HUES64 (cell line): Measurements from ENCODE around the gene PRICKLE3.

Experiments
- H3K27ac ChIP-seq: 2 replicates; pipeline ENCODE4 v1.7.0; 2013; ENCODE audit warnings: low read depth, low read length, inconsistent platforms
- H3K27me3 ChIP-seq: 2 replicates; pipeline ENCODE4 v1.6.1; 2013; ENCODE audit warnings: mild to moderate bottlenecking, low read length; ENCODE audit not compliant: insufficient read depth
- H3K36me3 ChIP-seq: 2 replicates; pipeline ENCODE4 v1.6.1; 2013; ENCODE audit warnings: mild to moderate bottlenecking, low read length; ENCODE audit not compliant: insufficient read depth
- H3K4me1 ChIP-seq: 2 replicates; pipeline ENCODE4 v1.6.1; 2013; ENCODE audit warnings: mild to moderate bottlenecking, low read length, moderate library complexity; ENCODE audit not compliant: insufficient read depth
- H3K4me3 ChIP-seq: 2 replicates; pipeline ENCODE4 v1.5.1; 2013; ENCODE audit warnings: mild to moderate bottlenecking, low read length, moderate library complexity
- H3K9ac ChIP-seq: 2 replicates; pipeline ENCODE4 v1.6.1; 2013; ENCODE audit warnings: mild to moderate bottlenecking, low read depth, low read length
- H3K9me3 ChIP-seq: 2 replicates; pipeline ENCODE4 v1.6.1; 2013; ENCODE audit warnings: low read depth, low read length; ENCODE audit not compliant: insufficient read depth
- WGBS: fragments of 150-250, 120-280 bp; methylation state at CpG from one replicate; pipeline ENCODE4 v1.1.7; 2013; ENCODE audit warnings: missing lambda C conversion rate; 5-methylcytosine and 5-hydroxymethylcytosine counted together

PRICKLE3 gene

GRCh38 chrX:49166914-49167739 lies 19.0 kb downstream of the PRICKLE3 start:
- Histone ChIP-seq H3K9ac (0 out of 2 replicates have a peak overlapping the region, but pooled peaks have one; percentile 19), H3K4me1 (peaks cover 10% of the 10 kb centered on the region; the same call in 1 of the 2 replicates), H3K27ac (no peak overlapping the region), H3K36me3 (no peaks in the 10 kb centered on the region), H3K4me3 (peak overlapping the region; percentile 56), H3K9me3 (no peaks in the 10 kb centered on the region), H3K27me3 (peaks cover 43% of the 10 kb centered on the region)
- 5% methylated on average over 34 of the region's 35 CpGs for WGBS

GRCh38 chrX:49165901-49166881 lies 20.0 kb downstream of the PRICKLE3 start:
- H3K27ac ChIP-seq = no peak overlapping the region
- H3K9me3 ChIP-seq = no peaks in the 10 kb centered on the region
- peaks cover 40% of the 10 kb centered on the region for H3K27me3 ChIP-seq
- WGBS = 5% methylated on average over 60 of the region's 61 CpGs
- no peak overlapping the region for H3K9ac ChIP-seq
- peaks cover 10% of the 10 kb centered on the region; the same call in 1 of the 2 replicates for H3K4me1 ChIP-seq
- H3K4me3 ChIP-seq = peak overlapping the region; percentile 56
- no peaks in the 10 kb centered on the region for H3K36me3 ChIP-seq

GRCh38 chrX:49164589-49165360 lies 21.4 kb downstream of the PRICKLE3 start:
- no peak overlapping the region for H3K27ac ChIP-seq
- H3K4me3 ChIP-seq = no peak overlapping the region
- H3K4me1 ChIP-seq = peaks cover 10% of the 10 kb centered on the region; the same call in 1 of the 2 replicates

GRCh38 chrX:49163555-49164419 lies 22.4 kb downstream of the PRICKLE3 start:
- Histone ChIP-seq H3K36me3 (no peaks in the 10 kb centered on the region), H3K27me3 (peaks cover 36% of the 10 kb centered on the region), H3K27ac (peak overlapping the region; percentile 75), H3K9ac (peak overlapping the region; percentile 66), H3K4me1 (peaks cover 10% of the 10 kb centered on the region; the same call in 1 of the 2 replicates), H3K9me3 (no peaks in the 10 kb centered on the region), H3K4me3 (peak overlapping the region; percentile 63)
- WGBS = 2% methylated on average over 69 of the region's 69 CpGs

More at GRCh38 chrX:49164589-49165360, 21.4 kb downstream of the PRICKLE3 start:
- Histone ChIP-seq H3K36me3 (no peaks in the 10 kb centered on the region), H3K9me3 (no peaks in the 10 kb centered on the region), H3K27me3 (peaks cover 38% of the 10 kb centered on the region), H3K9ac (no peak overlapping the region)
- WGBS = 94% methylated on average over 31 of the region's 31 CpGs

- H3K4me1 ChIP-seq = peaks cover 6% of the 10 kb centered on the region; the same call in 1 of the 2 replicates
- H3K36me3 ChIP-seq = no peaks in the 10 kb centered on the region
- H3K27me3 ChIP-seq = peaks cover 36% of the 10 kb centered on the region
- H3K9me3 ChIP-seq = no peaks in the 10 kb centered on the region
- H3K27ac ChIP-seq = no peak within 1 kb of the TSS
- peak within 1 kb of the TSS; percentile 63 for H3K4me3 ChIP-seq
- H3K9ac ChIP-seq = no peak within 1 kb of the TSS
- WGBS = 11% methylated on average over 22 of the region's 28 CpGs
Measured at GRCh38 chrX:49162620-49163019, 23.6 kb downstream of the PRICKLE3 start, which contains the start of gene MAGIX. TSS of gene MAGIX (plus strand) at chrX:49162758. CDS start at chrX:49162890, 132 bp downstream.

- H3K9me3 ChIP-seq = no peaks in the 10 kb centered on the region
- H3K4me1 ChIP-seq = peaks cover 5% of the 10 kb centered on the region; the same call in 1 of the 2 replicates
- no peak overlapping the region for H3K4me3 ChIP-seq
- no peak overlapping the region for H3K9ac ChIP-seq
- H3K27ac ChIP-seq = no peak overlapping the region
- 79% methylated on average over 4 of the region's 5 CpGs for WGBS
- H3K27me3 ChIP-seq = peaks cover 31% of the 10 kb centered on the region
- H3K36me3 ChIP-seq = no peaks in the 10 kb centered on the region
Measured at GRCh38 chrX:49161632-49162031, 24.5 kb downstream of the PRICKLE3 start.

- H3K4me1 ChIP-seq = peaks cover 5% of the 10 kb centered on the region; the same call in 1 of the 2 replicates
- no peaks in the 10 kb centered on the region for H3K9me3 ChIP-seq
- H3K27me3 ChIP-seq = peaks cover 29% of the 10 kb centered on the region
- no peak overlapping the region for H3K27ac ChIP-seq
- WGBS = no CpG with 5 or more reads among the region's 2 CpGs
- H3K4me3 ChIP-seq = no peak overlapping the region
- H3K36me3 ChIP-seq = no peaks in the 10 kb centered on the region
- H3K9ac ChIP-seq = no peak overlapping the region
Measured at GRCh38 chrX:49160908-49161307, 25.3 kb downstream of the PRICKLE3 start.

GRCh38 chrX:49157194-49157593 lies 29.0 kb downstream of the PRICKLE3 start:
- Histone ChIP-seq H3K4me1 (no peaks in the 10 kb centered on the region), H3K9me3 (no peaks in the 10 kb centered on the region), H3K27ac (no peak overlapping the region), H3K27me3 (peaks cover 15% of the 10 kb centered on the region), H3K9ac (no peak overlapping the region), H3K36me3 (no peaks in the 10 kb centered on the region), H3K4me3 (0 out of 2 replicates have a peak overlapping the region, but pooled peaks have one; percentile 16)
- 83% methylated on average over 20 of the region's 25 CpGs for WGBS

- H3K9ac ChIP-seq = peak overlapping the region; percentile 77
- WGBS = 5% methylated on average over 65 of the region's 65 CpGs
- H3K27ac ChIP-seq = peak overlapping the region; percentile 96
- H3K4me3 ChIP-seq = peak overlapping the region; percentile 73
- H3K36me3 ChIP-seq = no peaks in the 10 kb centered on the region
- peaks cover 8% of the 10 kb centered on the region; the same call in 1 of the 2 replicates for H3K27me3 ChIP-seq
- H3K4me1 ChIP-seq = no peaks in the 10 kb centered on the region
- no peaks in the 10 kb centered on the region for H3K9me3 ChIP-seq
Measured at GRCh38 chrX:49155900-49156837, 30.0 kb downstream of the PRICKLE3 start.
